GM15510 (cell line): Measurements from ENCODE around the gene ARHGAP5.

Experiments
- POLR2A ChIP-seq: IDR thresholded peaks from 3 replicates; pipeline ENCODE4 v1.6.1; 2011; ENCODE audit warnings: borderline replicate concordance; ENCODE audit not compliant: insufficient read length; ENCODE audit errors: extremely low read depth

ARHGAP5 gene

DNA sequence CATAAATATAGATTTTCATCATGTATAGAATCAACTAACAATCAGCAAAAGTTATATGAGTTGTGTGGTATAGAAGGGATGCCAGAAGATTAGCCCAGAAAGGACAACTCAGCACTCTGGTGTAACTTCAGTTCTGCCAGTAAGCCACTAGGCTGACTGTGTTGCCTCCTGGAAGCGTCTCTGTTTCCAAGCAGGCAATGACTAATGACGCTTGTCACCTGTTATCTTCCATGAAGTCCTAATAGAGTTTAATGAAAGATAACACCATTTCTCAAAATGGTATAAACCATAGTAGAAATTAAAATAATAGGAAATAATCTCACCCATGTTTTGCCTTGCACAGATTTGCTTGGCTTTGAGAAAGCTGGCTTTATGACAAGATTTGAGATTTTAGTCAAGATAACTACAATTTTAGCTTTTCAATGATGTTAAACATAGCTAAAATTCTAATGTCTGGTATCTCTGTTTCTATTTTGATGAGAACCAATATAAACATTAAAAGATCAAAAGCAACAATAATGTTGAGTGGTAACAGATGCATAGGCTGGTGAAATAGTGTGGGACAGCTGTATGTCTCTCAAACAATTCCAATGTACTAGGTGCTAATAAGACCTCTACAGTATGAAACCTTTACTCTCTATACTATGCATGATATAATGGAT, 115.7 kb downstream of the ARHGAP5 start:
- TF ChIP-seq POLR2A, result no peak

DNA sequence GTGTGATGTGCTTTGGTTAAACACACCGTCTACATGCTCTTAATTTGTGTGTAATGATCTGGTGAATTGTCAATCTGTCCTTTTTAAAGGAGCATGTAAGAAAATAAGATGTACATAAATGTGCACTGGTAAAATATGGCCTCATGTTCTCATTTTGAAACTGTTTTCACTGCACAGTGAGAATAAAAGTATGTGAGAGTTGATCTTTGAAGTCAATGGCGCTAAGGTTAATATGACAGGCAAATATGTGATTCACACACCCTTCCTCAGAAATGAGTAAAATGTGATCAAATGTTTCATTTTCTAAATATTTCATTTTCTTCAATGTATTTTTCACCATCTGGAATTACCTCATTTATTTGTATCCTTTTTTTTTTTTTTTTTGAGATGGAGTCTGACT, 116.4 kb downstream of the ARHGAP5 start:
- TF ChIP-seq POLR2A, result no peak

DNA sequence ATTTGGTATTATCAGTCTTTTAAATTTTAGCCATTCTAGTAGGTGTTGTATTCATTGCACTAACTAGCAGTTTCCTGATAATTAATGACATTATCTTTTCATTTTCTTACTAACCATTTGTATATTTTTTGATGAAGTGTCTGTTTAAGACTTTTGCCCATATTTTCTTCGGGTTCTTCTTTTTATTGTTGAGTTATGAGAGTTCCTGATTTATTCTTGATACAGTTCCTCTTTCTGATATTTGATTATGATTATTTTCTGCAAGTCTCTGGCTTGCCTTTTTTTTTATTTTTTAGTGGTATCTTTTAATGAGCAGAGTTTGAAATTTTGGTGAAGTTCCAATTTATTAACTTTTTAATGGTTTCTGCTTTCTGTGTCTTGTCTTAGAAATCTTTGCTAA, 118.5 kb downstream of the ARHGAP5 start:
- TF ChIP-seq POLR2A, result no peak

DNA sequence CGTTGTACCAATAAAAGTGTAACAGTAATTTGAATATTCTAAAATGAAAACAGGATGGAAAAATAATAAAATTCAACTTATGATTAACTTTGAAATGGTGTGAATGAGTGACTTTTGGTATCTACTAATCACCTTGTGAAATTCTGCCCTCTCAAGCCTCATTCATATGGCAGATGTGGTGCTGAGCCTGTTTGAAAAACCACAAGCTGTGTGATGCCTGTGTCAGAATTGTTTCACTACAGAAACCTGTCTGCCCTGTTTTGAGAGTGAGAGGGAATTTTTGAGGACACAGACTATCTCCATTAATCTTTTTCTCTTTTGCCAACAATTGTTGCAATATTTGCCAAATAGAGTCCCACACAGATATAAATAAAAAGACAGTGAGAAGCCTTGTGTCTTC, 120.8 kb downstream of the ARHGAP5 start:
- no peak for TF ChIP-seq POLR2A

DNA sequence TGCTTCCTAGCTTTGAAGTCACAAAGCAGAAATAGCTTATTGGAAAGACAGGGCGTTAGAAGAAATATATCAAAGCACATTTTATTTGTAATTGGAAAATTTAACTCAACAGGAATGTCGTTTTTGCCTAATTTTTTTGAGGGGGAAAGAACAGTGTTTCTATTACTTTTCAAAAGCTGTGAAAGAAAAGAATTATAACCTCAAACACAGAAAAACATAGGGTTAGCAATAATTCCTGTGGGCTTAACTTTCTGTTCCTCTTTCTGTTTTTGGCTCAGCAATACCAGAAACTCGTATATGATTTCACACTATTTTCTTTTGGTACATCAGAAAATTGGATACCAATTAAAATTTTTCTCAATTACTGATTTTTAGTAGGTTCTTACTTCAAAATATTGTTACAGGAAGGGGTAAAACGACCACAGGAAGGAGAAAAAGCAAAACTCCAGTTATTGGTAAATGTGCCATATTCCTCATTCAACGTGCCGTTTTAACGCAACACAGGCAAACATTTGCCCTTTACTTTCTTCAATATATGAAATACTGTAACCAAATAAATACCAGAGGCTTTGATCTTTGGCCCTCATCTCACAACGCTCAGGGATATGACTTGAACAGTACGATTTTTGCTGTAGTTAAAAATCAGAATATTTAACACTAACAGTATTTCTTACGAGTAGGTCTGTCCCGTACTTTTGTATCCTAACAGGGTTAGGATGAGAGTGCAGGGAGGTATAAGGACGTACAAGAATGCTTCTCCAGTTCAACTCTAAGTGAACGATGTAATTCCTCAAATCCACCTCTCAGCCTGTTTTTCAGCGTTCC, 123.5 kb downstream of the ARHGAP5 start:
- no peak for TF ChIP-seq POLR2A

DNA sequence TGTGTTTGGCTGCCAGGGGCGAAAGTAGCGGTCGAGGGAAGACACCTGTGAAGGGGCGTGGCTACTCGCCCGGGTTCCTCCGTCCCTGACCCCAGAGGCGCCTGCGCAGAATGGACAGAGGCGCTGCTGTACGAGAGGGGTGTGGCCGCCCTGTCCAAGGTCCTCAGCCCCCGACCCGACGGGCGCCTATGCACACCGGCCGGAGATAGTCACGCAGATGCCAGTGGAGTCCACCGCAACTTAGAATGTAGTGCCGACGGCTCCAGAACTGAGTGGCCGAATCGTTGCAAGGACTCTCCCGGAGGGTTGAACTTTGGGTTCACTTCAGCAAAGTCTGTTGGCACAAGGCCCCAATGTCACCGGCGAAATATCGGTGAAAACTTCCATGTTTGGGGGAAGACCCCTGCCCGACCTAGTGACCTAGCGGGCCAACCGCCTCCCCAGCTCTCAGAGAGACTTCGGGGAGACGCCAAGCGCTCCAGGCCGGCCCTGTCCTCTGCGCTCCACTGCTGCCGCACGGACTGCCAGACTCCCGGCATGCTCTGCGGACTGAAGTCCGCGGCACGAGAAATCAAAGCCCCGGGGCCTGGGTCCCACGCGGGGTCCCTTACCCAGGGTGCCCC, 124.2 kb downstream of the ARHGAP5 start:
- TF ChIP-seq POLR2A, result no peak

DNA sequence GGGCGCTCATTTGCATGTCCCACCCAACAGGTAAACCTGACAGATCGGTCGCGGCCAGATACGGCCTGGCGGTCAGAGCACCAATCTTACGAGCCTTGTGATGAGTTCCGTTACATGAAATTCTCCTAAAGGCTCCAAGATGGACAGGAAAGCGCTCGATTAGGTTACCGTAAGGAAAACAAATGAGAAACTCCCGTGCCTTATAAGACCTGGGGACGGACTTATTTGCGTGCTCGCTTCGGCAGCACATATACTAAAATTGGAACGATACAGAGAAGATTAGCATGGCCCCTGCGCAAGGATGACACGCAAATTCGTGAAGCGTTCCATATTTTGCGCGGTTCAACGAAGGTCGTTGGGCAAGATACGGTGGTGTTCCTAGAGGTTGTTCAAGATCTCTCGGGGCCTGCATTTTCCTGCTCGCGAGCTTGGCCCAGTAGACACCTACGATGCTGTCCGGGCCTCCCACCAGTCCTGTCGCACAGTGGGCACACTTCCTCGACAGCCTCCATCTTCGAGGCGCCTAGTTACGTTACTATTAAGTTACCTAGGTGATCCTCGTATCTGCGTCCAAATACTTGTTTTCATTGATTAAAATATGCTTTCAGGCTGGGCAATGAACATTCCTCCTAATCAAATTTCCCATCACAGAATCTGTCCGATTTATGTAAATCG, 124.8 kb downstream of the ARHGAP5 start, which contains the start of gene RNU6-7:
TSS of gene RNU6-7 (plus strand) at position 230 of the 675 bp plus-strand sequence.
- TF ChIP-seq POLR2A, result no peak

DNA sequence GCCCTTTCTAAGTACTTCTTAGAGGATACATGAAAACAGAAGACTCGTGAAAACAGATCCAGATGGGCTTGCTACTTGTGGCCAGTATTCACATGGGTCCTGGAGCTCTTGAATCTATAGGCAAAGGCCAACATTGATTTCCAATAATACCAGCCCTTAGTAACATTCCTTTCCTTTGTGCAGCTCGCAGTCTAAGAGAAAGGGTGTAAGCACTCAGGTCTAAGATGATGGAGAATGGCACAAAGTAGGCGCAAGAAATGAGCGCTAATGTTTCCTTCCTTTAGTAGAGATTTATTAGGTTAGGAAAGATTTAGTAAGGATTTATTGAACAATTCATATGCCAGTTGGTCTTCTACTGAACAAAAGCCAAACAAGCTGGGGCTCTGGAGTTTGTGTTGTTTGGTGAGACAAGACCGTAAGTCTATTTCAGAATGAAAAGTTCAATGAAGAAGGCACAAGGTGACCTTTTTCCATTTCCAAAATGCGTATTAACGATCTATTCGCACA, 125.4 kb downstream of the ARHGAP5 start:
- TF ChIP-seq POLR2A, result no peak

DNA sequence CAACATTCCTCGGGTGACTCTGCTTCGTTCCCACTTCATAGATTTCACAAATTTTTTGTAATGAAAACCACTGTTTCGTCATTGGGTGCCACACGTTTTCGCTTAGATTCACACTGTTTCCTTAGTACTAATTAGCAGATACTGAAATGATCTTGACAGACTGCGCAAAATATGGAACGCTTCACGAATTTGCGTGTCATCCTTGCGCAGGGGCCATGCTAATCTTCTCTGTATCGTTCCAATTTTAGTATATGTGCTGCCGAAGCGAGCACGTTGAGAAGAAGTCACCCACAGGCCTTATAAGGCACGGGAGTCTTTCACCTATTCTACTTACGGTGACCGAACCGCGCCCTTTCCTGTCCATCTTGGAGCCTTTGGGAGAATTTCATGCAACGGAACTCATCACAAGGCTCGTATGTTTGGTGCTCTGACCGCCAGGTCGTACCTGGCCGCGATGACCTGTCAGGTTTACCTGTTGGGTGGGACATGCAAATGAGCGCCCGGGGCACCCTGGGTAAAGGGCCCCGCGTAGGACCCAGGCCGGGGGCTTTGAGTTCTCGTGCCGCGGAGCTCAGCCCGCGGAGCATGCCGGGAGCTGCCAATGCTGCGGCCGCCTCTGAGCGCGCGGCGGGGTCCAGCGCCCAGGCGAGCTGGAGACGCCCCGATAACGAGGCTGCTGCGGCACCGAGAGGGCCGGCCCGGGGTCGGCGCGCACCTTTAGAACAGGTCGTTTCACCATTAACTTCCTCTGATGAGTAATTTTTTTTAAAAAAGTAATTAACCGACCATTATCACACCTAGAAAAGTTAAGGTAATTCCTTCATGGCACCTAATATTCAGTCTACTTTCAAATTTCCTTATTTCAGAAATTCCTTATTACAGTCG, 126.1 kb downstream of the ARHGAP5 start, which contains the start of gene RNU6-8:
TSS of gene RNU6-8 (minus strand) at position 272 of the 885 bp plus-strand sequence.
- TF ChIP-seq POLR2A, result peak; percentile 43

DNA sequence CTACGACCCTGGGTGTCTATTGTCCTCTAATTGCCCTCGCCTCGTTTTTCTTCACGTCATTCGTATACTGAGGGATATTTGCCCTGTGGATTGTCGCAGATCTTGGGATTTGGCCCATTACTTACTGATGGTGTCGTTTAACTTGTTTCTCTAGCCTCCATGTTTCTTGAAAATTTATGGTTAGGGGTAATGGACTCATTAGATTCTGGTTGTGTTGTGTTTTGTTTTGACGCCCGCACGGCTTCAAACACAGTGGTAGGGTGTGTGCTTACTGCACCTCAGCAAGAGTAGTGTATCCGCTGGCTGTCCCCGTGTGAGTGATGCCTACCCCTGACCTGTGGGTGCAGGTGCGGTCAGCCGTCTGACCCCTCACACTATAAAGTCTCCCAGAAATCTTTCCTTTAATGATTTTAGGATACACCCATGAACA, 126.8 kb downstream of the ARHGAP5 start:
- TF ChIP-seq POLR2A, result no peak

DNA sequence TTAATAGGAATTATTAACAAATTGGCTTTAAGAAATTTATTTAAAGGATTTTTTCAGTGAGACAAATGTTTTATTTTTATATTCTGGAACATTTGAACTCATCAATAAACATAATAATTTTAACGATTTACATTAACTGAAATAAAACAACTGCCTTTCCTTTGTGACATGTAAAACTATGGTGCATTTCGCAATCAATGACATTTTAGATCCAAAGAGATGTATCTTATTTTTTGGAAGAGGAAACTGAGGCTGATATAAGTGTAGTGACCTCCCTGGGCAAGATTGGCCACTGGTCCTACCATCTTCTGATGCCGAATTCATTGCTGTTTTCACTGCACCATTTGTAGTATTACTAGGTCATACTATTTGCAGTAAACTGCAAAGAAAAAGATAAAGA, 128.4 kb downstream of the ARHGAP5 start:
- no peak for TF ChIP-seq POLR2A

DNA sequence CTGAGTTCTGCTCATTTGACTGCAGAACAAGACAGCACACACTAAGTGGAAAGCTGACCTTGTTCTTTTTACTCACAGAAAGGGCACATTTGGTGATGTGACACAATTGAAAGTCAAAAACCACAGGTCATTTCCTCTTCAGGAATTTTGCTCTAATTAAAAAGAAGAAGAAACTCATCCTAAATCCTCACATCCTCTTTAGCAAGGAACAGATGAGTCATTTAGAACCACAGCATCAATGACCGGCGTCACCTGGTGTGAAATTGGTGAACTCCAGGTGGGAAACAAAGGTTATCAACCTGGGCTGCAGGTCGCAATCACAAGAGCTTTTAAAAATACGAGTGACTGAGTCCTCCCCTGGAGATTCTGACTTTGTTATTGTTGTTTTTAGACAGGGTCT, 128.9 kb downstream of the ARHGAP5 start:
- no peak for TF ChIP-seq POLR2A

DNA sequence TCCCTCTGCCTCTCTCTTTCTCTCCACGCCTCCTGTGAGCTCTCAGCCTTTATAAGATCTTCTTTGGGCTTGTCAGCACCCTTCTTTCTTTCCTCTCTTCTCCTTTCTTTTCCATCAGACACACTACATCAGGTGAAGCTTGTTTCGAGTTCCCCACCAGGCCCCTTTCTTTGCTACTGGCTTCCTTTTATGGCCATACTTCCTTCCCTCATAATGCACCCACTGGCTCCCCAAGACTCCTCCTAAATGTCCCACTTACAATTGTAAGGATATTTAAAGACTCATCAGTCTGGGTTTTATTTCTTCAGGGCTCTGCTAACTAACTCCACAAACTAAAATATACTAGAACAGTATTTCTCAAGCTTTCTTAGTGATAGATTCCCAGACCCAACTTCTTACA, 129.4 kb downstream of the ARHGAP5 start:
- TF ChIP-seq POLR2A, result no peak

DNA sequence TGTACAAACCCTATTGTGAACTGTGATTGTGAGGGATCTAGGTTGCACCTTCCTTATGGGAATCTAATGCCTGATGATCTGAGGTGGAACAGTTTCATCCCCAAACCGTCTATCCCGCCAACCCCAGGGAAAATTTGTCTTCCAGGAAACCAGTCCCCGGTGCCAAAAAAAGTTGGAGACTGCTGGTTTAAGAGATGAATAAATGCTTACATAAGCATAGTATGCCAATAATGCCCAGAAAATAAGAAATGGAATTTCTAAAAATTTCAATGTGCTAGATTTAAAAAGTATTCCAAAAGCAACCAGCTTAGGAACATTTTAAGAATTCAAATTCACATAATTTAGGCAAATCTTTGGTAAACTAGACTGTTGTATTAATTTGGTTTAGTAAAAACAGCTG, 131.4 kb downstream of the ARHGAP5 start:
- TF ChIP-seq POLR2A, result no peak
